IPS-20b (cell line): ENCODE data around the gene OSBPL3.

ENCODE experiments used
- H3K27ac ChIP-seq: one replicate; pipeline ENCODE4 v1.5.1; 2013; ENCODE audit warnings: low read length
- H3K27me3 ChIP-seq: 2 replicates; pipeline ENCODE4 v1.6.1; 2013; ENCODE audit warnings: mild to moderate bottlenecking, low read length, inconsistent platforms; ENCODE audit not compliant: insufficient read depth
- H3K36me3 ChIP-seq: 2 replicates; pipeline ENCODE4 v1.6.1; 2013; ENCODE audit warnings: low read depth, mild to moderate bottlenecking, inconsistent platforms, low read length, moderate library complexity; ENCODE audit not compliant: insufficient read depth
- H3K4me1 ChIP-seq: 2 replicates; pipeline ENCODE4 v1.6.1; 2013; ENCODE audit warnings: mild to moderate bottlenecking, control low read depth, inconsistent platforms, low read length, moderate library complexity; ENCODE audit not compliant: insufficient read depth
- H3K4me3 ChIP-seq: 2 replicates; pipeline ENCODE4 v1.5.1; 2013; ENCODE audit warnings: mild to moderate bottlenecking, low read length, inconsistent platforms
- H3K9ac ChIP-seq: 2 replicates; pipeline ENCODE4 v1.6.1; 2013; ENCODE audit warnings: low read depth, mild to moderate bottlenecking, inconsistent platforms, low read length, moderate library complexity
- H3K9me3 ChIP-seq: 2 replicates; pipeline ENCODE4 v1.6.1; 2013; ENCODE audit warnings: mild to moderate bottlenecking, low read depth, low read length, inconsistent platforms; ENCODE audit not compliant: insufficient read depth

The OSBPL3 gene

DNA sequence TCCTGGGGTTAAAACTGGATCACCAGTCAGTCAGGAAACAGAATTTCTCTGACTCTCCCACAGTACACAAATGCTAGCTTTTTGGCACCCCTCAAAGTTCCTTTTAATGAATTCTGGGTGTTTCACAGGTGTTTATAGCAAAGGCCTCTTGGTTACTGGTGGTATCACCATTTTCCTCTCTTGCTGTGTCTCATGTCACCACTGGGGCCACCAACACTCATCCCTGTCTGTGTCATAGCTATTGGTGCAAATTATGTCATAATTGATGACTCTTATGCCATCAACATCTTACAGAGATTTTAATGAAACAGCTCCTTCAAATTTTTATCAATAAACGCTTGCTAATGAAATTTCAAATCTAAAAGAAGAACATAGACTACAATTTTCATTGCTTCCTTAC, 27.7 kb upstream of the OSBPL3 start:
- peaks cover 3% of the 10 kb centered on the region; the same call in 1 of the 2 replicates for H3K9me3 ChIP-seq
- no peak overlapping the region for H3K9ac ChIP-seq
- no peak overlapping the region for H3K27ac ChIP-seq
- peaks cover 7% of the 10 kb centered on the region; the same call in 1 of the 2 replicates for H3K4me1 ChIP-seq
- H3K4me3 ChIP-seq, result no peak overlapping the region
- H3K36me3 ChIP-seq, result no peaks in the 10 kb centered on the region
- H3K27me3 ChIP-seq, result no peaks in the 10 kb centered on the region

- no peak overlapping the region for H3K4me3 ChIP-seq
- no peak overlapping the region for H3K9ac ChIP-seq
- H3K27me3 ChIP-seq, result no peaks in the 10 kb centered on the region
- peaks cover 7% of the 10 kb centered on the region; the same call in 1 of the 2 replicates for H3K4me1 ChIP-seq
- no peaks in the 10 kb centered on the region for H3K36me3 ChIP-seq
- H3K9me3 ChIP-seq, result peaks cover 3% of the 10 kb centered on the region; the same call in 1 of the 2 replicates
- H3K27ac ChIP-seq, result no peak overlapping the region
Observed at GRCh38 chr7:25006276-25006675, 26.3 kb upstream of the OSBPL3 start.

GRCh38 chr7:25005658-25006057, 25.7 kb upstream of the OSBPL3 start:
- H3K9me3 ChIP-seq, result peaks cover 3% of the 10 kb centered on the region; the same call in 1 of the 2 replicates

GRCh38 chr7:25002786-25003185, 22.8 kb upstream of the OSBPL3 start:
- Histone ChIP-seq H3K4me3 (no peak overlapping the region), H3K4me1 (peaks cover 7% of the 10 kb centered on the region; the same call in 1 of the 2 replicates), H3K36me3 (no peaks in the 10 kb centered on the region), H3K27ac (no peak overlapping the region), H3K9ac (no peak overlapping the region), H3K9me3 (no peaks in the 10 kb centered on the region), H3K27me3 (no peaks in the 10 kb centered on the region)

More at GRCh38 chr7:25005658-25006057, 25.7 kb upstream of the OSBPL3 start:
- Histone ChIP-seq H3K4me3 (no peak overlapping the region), H3K27me3 (no peaks in the 10 kb centered on the region), H3K36me3 (no peaks in the 10 kb centered on the region), H3K4me1 (peaks cover 7% of the 10 kb centered on the region; the same call in 1 of the 2 replicates), H3K9ac (no peak overlapping the region), H3K27ac (no peak overlapping the region)

DNA sequence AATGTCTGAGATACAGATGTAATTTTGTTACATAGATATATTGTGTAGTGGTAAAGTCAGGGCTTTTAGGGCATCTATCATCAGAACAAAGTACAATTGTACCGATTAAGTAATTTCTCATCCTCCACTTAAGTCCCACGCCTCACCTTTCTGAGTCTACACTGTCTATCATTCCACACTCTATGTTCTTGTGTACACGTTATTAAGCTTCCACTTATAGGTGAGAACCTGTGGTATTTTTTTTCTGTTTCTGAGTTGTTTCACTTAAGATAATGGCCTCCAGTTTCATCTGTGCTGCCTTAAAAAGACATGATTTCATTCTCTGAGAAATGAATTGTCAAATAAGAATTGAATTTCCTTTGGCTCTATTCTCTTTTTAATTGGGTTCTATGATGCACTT, 15.5 kb upstream of the OSBPL3 start:
- Histone ChIP-seq H3K4me1 (no peaks in the 10 kb centered on the region), H3K9ac (no peak overlapping the region), H3K4me3 (no peak overlapping the region), H3K27me3 (no peaks in the 10 kb centered on the region), H3K9me3 (no peaks in the 10 kb centered on the region), H3K36me3 (no peaks in the 10 kb centered on the region), H3K27ac (no peak overlapping the region)

DNA sequence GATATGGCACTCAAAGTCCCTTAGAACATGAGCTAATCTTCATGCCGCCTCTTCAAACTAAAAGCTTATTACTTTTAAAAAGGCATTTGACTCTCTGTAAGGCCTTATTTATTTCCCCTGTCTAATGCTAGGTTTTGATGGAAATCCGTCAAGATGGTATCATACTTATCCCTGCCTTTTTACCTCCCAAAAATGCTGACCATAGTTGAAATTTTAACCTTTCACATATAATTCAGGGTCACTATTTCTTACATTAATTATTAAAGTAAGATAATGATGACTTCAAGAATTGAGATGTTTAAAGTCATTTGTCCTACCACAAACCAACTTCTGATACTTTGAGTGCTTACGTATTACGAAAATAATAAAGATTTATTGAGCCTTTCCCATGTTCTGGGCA, 12.3 kb upstream of the OSBPL3 start:
- no peaks in the 10 kb centered on the region for H3K27me3 ChIP-seq
- H3K9ac ChIP-seq, result no peak overlapping the region
- no peak overlapping the region for H3K4me3 ChIP-seq
- no peak overlapping the region for H3K27ac ChIP-seq
- no peaks in the 10 kb centered on the region for H3K9me3 ChIP-seq
- no peaks in the 10 kb centered on the region for H3K4me1 ChIP-seq
- H3K36me3 ChIP-seq, result no peaks in the 10 kb centered on the region

DNA sequence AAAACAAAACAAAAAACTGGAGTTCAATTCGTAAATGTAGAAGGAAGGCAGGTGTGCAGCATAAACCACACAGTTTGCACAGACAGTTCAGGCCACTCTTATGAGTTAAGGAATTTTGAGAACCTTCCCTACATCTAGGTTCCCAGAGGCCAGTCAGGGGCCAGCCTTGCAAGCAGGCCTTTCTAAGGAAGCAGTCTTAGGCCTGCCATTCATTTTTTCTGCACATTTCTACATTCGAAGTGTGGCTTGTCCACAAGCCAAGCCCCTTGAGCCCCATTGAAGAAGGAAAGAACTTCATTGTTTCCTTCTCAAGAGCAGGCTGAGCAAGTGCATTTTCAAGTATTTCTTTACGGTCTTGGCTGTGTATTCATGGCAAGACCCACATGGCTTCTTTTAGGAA, 11.4 kb upstream of the OSBPL3 start:
- Histone ChIP-seq H3K9ac (no peak overlapping the region), H3K9me3 (no peaks in the 10 kb centered on the region), H3K27me3 (no peaks in the 10 kb centered on the region), H3K27ac (no peak overlapping the region), H3K36me3 (no peaks in the 10 kb centered on the region), H3K4me3 (no peak overlapping the region), H3K4me1 (no peaks in the 10 kb centered on the region)

DNA sequence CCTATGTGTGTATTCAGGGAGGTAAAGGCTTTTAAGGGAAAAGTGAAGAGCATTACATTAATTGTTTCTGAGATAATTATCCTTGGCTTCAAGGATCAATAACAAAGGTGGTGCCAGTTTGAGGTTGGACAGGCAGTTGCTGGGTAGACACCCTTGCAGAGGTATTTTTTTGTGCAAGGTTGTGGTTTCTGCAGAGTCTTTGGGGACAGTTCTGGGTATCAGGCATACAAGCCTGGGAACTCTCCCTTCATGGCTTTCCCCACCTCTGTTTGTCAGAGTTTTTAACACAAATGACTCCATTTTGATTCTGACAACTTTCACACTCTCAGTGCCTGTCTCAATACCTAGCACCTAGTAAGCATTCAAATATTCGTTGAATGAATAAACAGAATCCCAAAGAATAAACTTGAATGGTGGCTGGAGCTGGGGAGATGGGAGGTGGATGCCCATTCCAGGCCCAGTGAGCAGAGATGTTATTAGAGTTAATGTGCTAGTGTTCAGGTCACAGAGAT, 7.4 kb upstream of the OSBPL3 start:
- Histone ChIP-seq H3K4me1 (no peaks in the 10 kb centered on the region), H3K27ac (no peak overlapping the region), H3K9ac (no peak overlapping the region), H3K36me3 (no peaks in the 10 kb centered on the region), H3K27me3 (peaks cover 12% of the 10 kb centered on the region), H3K4me3 (no peak overlapping the region), H3K9me3 (peaks cover 6% of the 10 kb centered on the region; the same call in 1 of the 2 replicates)

- Histone ChIP-seq H3K9me3 (peaks cover 6% of the 10 kb centered on the region; the same call in 1 of the 2 replicates), H3K4me3 (no peak overlapping the region), H3K9ac (no peak overlapping the region), H3K36me3 (no peaks in the 10 kb centered on the region), H3K27ac (no peak overlapping the region), H3K27me3 (peaks cover 46% of the 10 kb centered on the region), H3K4me1 (peaks cover 7% of the 10 kb centered on the region; the same call in 1 of the 2 replicates)
Observed at GRCh38 chr7:24982917-24983316, 2.9 kb upstream of the OSBPL3 start.

DNA sequence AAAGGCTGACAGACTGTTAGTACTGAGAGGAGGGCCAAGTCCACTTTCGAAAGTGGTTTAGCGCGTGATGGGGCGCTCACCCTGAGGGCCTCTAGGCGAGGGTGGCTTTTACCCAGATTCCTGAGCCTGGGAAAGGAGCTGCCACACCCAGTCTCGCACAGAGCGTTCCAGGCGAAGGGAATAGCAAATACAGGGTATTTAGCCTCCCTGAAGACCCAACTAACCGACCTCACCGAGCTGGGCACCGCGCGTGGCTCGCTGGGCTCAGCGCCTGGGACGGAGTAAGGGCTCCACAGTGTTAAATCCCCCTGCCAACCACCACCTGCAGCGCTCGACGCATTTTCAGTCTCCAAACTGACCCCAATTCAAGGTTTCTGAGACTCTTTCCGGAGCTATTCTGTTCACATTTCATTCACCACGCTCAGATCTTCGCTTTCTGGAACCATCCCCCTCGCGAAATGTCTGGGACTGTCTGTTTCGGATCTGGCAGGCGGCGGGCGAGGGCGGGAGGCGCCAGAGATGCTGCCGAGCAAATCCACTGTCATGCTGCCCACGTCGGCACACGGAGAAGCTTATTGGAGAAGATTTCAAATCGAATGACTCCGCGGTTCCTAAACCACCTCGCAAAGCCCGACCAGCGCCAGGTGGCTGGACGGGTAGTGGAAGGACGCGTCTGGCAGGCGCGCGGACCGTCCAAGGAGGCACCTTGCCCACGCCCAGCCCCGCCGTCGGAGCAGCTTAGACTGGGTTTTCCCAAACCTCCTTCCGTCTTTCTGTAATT, 1.4 kb upstream of the OSBPL3 start:
- Histone ChIP-seq H3K36me3 (no peaks in the 10 kb centered on the region), H3K9ac (no peak overlapping the region), H3K9me3 (peaks cover 6% of the 10 kb centered on the region; the same call in 1 of the 2 replicates), H3K27ac (no peak overlapping the region), H3K4me3 (peak overlapping the region; percentile 73), H3K27me3 (peaks cover 48% of the 10 kb centered on the region), H3K4me1 (peaks cover 8% of the 10 kb centered on the region; the same call in 1 of the 2 replicates)

GRCh38 chr7:24980534-24981170, 674 bp upstream of the OSBPL3 start:
- Histone ChIP-seq H3K4me1 (peaks cover 15% of the 10 kb centered on the region), H3K27ac (no peak overlapping the region)

More at GRCh38 chr7:24980534-24981170, 674 bp upstream of the OSBPL3 start:
- Histone ChIP-seq H3K9ac (peak overlapping the region; percentile 41; the same call in 1 of the 2 replicates), H3K27me3 (peaks cover 48% of the 10 kb centered on the region), H3K36me3 (no peaks in the 10 kb centered on the region), H3K4me3 (peak overlapping the region; percentile 73), H3K9me3 (peaks cover 6% of the 10 kb centered on the region; the same call in 1 of the 2 replicates)
